Colonic mucosa (tissue), 4 donors: Measurements from ENCODE around the gene PCDHGB5. TPM values are rescaled to one million over a fixed set of nuclear protein-coding genes. Genes with fewer than 3 reads are reported as not detected.
"Not testable (repeated sequence)": the region's sequence is repeated elsewhere in the genome, so short reads cannot be mapped to it uniquely, and the experiment has no call there.

Source experiments
- DNase-seq: peaks from one replicate; pipeline ENCODE4 v3.0.0-alpha.2; 2020
- H3K27ac ChIP-seq: fragments of 200-600 bp; one replicate; pipeline ENCODE4 v1.8.0; 2021
- H3K27me3 ChIP-seq: fragments of 200-600 bp; one replicate; pipeline ENCODE4 v1.8.0; 2021
- H3K36me3 ChIP-seq: fragments of 200-600 bp; one replicate; pipeline ENCODE4 v1.8.0; 2021
- H3K4me1 ChIP-seq: fragments of 200-600 bp; one replicate; pipeline ENCODE4 v1.8.0; 2021; ENCODE audit warnings: mild to moderate bottlenecking
- H3K4me3 ChIP-seq: fragments of 200-600 bp; one replicate; pipeline ENCODE4 v1.8.0; 2021
- H3K9ac ChIP-seq, 2 donors: one replicate each; pipeline ENCODE4 v1.7.0; 2013; ENCODE audit warnings: control low read depth in 2 of 2, low read depth in 2 of 2, low read length in 2 of 2
- H3K9me3 ChIP-seq: fragments of 200-600 bp; one replicate; pipeline ENCODE4 v1.8.0; 2021
- CTCF ChIP-seq: fragments of 200-600 bp; IDR thresholded peaks from one replicate; pipeline ENCODE4 v1.8.0; 2022; ENCODE audit warnings: antibody characterized with exemption, mild to moderate bottlenecking
- intact Hi-C: fragments of 100-400 bp; cut with DNase I; formaldehyde crosslinking; loops from one replicate; pipeline ENCODE4 v1.14.1; 2022
- total RNA-seq, 2 donors: library from RNA; stranded (reverse); fragmentation: NEBNext Ultra II Directional in 1 of 2; extraction: Animal tissue kit (Norgen Biotek cat#: 25700) in 1 of 2; gene quantifications; one replicate each; pipeline ENCODE4 v1.2.1, GENCODE V29; 2021
- donor health status: healthy.
- donor health status: DM: no; HTN: no; CAD: no.
- donor health status: DM: no; HTN: no; CAD: no.

Gene PCDHGB5
- total RNA-seq, 2 donors from 2014 or later = 2.1 to 3.1 TPM

GRCh38 chr5:141393267-141393666 is 4.5 kb upstream of the PCDHGB5 start:
- no peak for DNase-seq
- no peak overlapping the region for H3K4me3 ChIP-seq
- H3K9ac ChIP-seq = no peak overlapping the region
- TF ChIP-seq CTCF = no peak
- intact Hi-C loops = no loop called here
- H3K9me3 ChIP-seq = no peaks in the 10 kb centered on the region
- no peak overlapping the region for H3K27ac ChIP-seq
- H3K36me3 ChIP-seq = no peaks in the 10 kb centered on the region
- H3K4me1 ChIP-seq = no peaks in the 10 kb centered on the region
- no peaks in the 10 kb centered on the region for H3K27me3 ChIP-seq

GRCh38 chr5:141394401-141395187 is 3.2 kb upstream of the PCDHGB5 start:
- H3K27me3 ChIP-seq, H3K9me3 ChIP-seq, H3K9ac ChIP-seq, H3K27ac ChIP-seq, intact Hi-C loops, H3K36me3 ChIP-seq, H3K4me3 ChIP-seq, DNase-seq, H3K4me1 ChIP-seq: not testable (repeated sequence)

GRCh38 chr5:141398608-141399007 is 861 bp downstream of the PCDHGB5 start:
- H3K9ac ChIP-seq = no peak overlapping the region
- no peak overlapping the region for H3K4me3 ChIP-seq
- no peak overlapping the region for H3K27ac ChIP-seq
- intact Hi-C loops = no loop called here
- no peak for TF ChIP-seq CTCF
- no peaks in the 10 kb centered on the region for H3K27me3 ChIP-seq
- no peaks in the 10 kb centered on the region for H3K36me3 ChIP-seq
- DNase-seq = no peak
- no peaks in the 10 kb centered on the region for H3K9me3 ChIP-seq
- no peaks in the 10 kb centered on the region for H3K4me1 ChIP-seq

- no peaks in the 10 kb centered on the region for H3K4me1 ChIP-seq
- no peaks in the 10 kb centered on the region for H3K9me3 ChIP-seq
- no peak for DNase-seq
- intact Hi-C loops = no loop called here
- no peaks in the 10 kb centered on the region for H3K36me3 ChIP-seq
- H3K9ac ChIP-seq = no peak overlapping the region
- no peaks in the 10 kb centered on the region for H3K27me3 ChIP-seq
- TF ChIP-seq CTCF = no peak
- H3K4me3 ChIP-seq = no peak overlapping the region
- H3K27ac ChIP-seq = no peak overlapping the region
Measured at GRCh38 chr5:141399555-141400258, 2.0 kb downstream of the PCDHGB5 start.

GRCh38 chr5:141402553-141403243 is 5.0 kb downstream of the PCDHGB5 start, which contains the start of gene PCDHGA9:
Gene PCDHGA9 (plus strand): TSS chr5:141402778. CDS start chr5:141402953, 175 bp downstream.
- intact Hi-C loops = no loop called here
- Histone ChIP-seq H3K27me3 (no peaks in the 10 kb centered on the region), H3K9ac (no peak within 1 kb of the TSS), H3K4me1 (no peaks in the 10 kb centered on the region), H3K36me3 (no peaks in the 10 kb centered on the region), H3K9me3 (no peaks in the 10 kb centered on the region), H3K4me3 (no peak within 1 kb of the TSS), H3K27ac (no peak within 1 kb of the TSS)
- no peak for TF ChIP-seq CTCF
- no peak for DNase-seq
